Medulla oblongata (tissue), 1 donor: ENCODE data around the gene CFAP68.

Experiments used
- DNase-seq: peaks from one replicate; pipeline ENCODE4 v3.0.0-alpha.2; 2015; ENCODE audit errors: extremely low spot score

Gene CFAP68, protein sequence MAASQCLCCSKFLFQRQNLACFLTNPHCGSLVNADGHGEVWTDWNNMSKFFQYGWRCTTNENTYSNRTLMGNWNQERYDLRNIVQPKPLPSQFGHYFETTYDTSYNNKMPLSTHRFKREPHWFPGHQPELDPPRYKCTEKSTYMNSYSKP

DNA sequence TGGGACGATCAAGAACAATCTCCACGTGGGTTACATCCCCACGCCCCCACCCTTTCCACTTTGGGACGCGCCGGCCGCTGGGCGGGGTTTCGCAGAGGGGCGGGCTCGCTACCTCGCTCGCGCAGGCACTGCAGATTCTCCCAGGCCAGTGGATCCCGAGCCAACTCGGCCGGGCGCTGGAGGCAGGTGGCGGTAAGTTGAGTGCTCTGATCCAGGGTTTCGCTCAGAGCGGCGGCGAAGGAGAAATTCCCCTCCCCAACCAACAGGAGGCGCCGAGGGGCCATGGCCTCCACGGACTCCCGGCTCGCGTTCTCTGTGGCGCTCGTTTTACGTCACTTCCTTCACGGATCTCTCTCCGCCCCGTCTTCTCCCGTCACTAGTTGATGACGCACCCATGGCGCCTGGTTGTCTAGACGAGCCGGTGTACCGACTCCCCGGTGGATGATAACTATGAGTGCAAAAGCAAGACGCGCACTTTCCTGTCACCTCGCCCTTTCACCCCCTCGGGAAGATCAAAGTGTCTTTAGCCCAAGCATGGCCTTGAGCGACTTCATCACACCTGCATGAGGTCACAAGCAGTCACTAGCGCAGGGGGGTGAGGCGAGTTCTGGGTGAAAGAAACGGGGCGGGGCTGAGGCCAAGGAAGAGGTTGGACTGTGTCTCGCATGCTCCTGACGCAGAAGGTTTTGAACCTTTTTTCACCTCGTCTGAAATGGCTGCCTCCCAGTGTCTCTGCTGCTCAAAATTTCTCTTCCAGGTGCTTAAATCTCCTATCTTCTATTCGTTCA is at the start of gene CFAP68, which contains the start of gene FDXACB1:
CFAP68 (plus strand) TSS at position 693 of the 788 bp plus-strand sequence; CDS start at position 713, 20 bp downstream.
FDXACB1 (minus strand) TSS at position 317 of the 788 bp plus-strand sequence; CDS start at position 284, 33 bp downstream.
- peak; percentile 99 for DNase-seq

DNA sequence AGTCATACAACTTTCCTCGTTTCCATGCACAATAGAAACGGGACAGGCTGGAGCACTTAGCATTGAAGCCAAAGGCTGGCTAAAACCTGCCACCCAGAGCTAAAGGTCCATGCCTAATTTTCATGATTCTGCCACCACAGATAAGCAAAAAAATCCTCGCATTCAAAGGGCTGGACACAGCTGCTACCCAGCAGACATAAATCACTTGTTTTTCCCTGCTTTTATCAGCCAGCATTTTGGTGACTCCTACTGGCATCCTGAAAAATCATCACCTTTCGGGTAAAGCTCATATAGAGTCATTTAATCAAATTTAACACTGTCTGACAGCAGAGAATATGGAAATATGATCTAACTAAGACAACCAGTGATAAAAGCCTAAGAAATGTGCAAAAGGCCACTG is 45.8 kb upstream of the CFAP68 start:
- peak; percentile 21 for DNase-seq

DNA sequence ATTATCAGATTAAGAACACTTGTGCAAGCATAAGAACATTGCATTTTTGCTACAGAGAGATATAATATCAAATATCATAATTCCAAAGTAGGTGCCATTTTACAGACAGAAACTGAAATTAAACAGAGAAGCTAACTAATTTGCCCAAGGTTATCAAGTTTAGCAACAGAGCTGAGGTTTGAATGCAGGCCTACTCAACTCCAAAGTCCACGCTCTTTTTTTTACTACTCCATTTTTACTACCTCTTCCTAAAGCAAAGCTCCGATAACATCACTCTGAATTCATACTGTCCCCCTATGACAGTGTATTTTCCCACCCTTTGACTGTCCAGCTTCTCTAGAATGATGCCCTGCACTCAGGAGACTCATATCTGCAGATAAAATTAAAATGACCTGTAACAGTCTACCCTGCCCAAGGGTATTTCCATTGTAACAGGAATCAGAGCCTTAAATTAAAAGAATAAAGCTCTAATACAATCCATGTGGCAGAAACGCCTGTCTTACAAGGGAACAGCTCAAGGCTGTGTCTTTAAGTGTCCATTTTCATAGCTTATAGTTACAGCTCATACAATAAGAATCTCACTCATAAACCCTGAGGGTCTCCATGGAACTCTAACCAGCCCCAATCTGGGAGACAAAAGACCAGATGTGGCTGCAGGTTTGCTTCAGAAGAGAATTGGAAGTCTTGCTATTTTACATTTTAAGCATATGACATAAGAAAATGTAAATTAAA is 44.7 kb upstream of the CFAP68 start:
- DNase-seq, result no peak

DNA sequence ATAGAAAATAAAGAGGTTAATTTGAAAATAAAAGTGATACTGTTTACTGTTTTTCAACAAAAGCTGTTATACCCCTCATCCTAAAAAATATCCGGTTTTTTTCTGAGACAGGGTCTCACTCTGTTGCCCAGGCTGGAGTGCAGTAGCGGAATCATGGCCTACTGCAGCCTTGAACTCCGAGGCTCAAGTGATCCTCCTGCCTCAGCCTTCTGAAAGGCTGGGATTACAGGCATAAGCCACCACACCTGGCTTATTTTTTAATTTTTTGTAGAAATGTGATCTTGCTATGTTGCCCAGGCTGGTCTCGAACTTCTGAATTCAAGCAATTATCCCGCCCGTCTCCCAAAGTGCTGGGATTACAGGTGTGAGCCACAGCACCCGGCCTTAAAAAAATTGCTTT is 43.7 kb upstream of the CFAP68 start:
- DNase-seq, result no peak

DNA sequence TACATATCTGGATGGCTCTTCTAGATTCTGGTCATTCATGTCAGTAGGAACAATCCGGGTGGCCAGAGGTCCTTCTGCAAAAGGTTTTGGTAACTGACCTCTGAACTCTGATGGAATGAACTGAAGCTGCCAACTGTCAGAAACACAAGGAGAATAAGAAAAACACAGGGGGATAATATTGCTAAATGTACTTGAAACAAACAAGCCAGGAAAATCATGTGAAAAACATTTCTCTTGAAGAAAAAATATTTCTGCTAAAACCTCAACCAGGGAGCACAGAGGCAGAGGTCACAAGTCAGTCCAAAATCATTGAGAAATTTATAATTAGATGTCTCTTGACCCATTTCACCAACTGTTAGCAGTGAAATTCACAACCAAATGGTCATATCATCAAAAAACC is 43.2 kb upstream of the CFAP68 start:
- DNase-seq, result no peak

DNA sequence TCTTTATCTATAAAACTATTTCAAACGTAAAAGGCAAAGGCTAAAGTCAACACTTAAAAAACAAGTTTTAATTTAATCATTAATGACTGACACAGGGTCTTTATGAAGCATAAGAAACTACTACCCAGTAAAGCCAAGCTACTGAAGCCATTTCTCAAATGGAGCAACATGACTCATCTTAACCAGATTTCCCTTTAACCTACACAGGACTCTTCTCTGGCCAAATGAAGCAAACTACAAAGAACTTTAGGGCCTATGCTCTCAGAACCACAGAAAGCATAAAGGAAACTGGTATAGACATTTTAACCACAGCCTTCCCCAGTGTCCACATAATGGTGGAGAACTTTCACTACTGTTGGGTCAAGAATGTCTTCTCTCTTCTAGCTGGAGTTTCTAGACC is 42.6 kb upstream of the CFAP68 start:
- no peak for DNase-seq

DNA sequence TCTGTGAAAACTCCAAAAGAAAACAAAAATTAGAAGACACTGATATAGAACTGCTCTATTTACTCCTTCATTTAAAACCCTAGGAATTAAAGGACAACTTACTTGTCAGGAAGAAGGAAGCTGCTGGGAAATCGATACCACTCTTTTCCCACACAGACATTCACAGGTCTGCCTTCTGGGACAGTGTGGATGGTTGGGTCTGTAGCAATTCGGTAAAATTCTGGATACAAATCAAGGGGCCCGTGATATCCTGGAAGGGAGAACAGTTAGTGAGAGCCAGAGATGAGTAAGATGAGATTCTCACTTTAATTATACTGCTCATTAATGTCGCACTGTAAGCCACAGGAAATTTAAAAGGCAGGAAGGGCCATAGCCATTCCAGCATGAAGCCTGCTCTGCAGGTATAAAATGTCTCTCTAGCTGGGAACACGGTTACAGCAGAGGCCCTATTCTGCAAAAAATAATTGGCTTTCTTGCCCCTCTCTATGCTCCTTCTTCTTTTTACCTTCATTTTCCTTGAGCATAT is 41.9 kb upstream of the CFAP68 start:
- DNase-seq, result no peak

DNA sequence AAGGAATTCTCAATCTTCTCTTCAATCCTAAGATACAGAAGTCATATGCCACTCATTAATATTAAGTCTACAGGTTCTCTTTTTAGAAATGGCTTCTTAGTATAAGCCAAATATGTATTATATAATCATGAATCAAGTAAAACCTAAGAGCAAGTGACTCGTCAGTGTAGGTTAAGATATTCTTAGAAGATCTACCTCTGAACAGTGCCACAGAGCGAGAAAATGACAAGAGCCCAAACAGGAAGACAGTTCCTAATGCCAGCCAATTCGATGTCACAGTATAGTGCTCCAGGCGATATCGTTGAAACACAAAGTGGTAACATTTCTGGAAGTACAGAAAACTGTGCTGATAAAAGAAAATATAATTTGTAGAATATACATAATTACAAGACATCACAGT is 41.3 kb upstream of the CFAP68 start:
- no peak for DNase-seq

DNA sequence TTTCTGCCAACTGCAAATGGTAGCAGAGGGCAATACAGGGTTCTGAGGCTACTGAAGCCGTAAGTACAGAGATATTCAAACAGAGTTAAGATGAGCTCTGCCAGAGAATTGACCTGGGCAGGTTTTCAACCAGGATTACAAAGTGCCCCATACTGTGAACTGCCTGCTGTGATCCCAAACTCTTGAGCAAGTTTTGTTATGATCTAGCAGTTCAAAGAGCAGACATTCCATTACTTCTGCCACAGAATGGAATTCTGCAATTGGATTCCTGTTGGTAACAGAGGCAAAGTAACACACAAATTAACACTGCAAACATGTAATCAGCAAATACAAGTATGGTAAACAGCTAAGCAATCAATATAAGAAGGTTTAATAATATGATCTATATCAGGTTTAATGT is 39.2 kb upstream of the CFAP68 start:
- DNase-seq, result no peak

DNA sequence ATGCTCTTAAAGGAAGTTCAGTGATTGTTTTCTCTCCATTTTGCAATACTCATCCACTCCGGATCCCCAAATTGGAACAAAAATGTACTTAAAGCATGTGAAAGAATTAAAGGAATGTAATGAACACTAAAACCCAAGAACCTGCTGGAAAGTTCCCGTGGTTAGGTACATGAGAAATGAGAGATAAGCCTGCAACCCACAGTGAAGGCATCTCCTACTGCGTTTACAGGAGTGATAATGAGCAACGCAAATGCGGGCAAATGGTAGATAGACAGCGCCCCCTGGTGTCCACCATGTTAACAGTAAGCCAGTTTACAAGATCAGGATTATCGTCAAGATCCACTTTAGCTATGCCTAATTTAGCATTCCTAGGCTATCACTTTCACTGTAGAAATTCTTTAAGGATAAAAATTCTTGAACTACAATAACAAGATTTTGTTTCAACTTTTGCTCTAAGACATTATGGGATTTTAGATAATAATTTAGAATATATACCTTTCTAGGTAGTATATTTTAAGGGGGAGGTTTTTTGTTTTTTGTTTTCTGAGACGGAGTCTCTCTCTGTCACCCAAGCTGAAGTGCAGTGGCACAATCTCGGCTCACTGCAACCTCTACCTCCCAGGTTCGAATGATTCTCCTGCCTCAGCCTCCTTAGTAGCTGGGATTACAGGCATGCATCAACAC is 37.8 kb upstream of the CFAP68 start:
- DNase-seq, result peak; percentile 93

DNA sequence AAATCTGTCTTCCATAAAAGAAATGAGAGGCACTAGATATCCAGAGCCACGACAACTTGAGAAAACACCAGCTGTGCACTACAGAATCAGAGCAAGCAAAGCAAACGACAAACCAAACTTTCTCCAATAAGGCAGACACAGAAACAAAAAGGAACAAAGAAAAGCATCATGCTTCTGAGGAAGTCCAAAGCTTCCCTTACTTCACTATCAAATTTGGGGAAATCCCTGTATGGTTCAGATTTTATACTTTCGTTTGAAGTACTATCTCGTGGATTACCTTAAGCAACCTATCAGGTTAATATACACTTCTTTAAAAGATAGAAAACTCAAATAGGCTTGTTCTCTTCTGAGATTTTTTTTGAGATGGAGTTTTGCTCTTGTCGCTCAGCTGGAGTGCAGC is 35.7 kb upstream of the CFAP68 start:
- no peak for DNase-seq

DNA sequence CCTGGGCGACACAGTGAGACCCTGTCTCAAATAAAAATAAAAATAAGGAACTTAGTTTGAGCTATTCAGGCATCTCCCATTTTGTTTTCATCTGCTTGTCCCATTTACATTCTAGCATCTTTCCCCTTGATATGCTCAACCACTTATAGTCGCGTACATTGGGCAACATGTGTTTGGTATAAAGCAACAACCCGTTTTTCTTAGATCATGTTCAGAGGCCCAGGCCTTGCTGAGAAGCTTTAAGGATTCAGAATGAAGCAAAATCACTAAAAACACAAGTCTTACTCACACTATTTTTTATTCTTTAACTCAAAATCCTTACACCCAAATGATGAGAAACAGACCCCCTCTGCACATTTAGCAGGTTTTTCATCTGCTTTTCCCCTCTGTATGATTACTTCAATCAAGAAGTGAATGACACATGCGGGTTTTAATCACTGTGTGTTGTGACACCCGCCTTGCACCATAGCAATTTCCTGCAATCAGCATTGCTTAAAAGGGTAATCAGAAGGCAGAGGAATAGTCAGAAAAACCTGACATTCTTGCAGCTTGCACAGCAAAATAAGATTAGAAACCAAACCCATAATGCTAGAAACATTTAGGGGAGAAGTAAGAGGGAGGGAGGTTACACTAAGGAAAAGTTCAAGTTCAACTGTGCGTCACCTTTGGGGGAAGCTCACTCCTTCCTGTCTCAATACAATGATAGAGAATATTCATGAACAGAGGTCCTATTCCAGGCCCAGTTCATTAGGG is 33.9 kb upstream of the CFAP68 start:
- DNase-seq, result no peak

DNA sequence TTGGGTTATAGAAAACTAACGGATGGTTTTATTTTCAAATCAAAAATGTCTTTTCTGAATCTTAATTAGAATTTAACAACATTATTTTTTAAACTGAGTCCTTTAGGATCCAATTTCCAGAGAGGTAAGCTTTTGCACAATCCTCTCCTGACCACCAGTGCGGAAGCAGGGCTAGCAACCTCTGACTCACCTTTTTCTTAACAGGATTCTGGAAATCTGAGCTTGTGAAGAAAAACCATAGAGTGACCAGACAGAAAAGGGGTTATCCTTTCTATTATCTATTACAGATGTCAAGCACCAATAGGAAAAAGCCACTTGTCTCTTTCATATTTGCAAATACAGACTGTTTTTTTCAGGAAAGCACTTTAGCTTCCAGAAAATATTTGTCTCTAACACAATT is 33.3 kb upstream of the CFAP68 start:
- DNase-seq, result no peak

DNA sequence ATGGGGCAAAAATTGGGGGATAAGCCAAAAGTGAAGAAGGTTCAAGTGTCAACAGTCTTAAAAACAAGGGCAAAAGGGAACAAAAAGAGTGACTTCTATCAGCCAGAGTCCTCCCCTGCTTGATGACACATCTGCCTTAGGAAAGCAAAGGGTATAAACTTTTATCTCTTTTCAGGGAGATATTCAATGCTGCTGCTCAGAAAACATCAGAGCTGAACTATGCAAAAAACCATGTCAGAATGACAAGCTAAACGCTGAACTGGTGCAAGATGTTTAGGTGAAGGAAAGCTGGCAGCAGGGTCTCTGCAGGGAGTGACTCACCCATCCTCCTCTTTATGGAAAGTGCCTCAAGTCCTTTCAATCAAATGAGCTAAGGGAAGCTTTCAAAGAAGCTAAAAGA is 32.7 kb upstream of the CFAP68 start:
- no peak for DNase-seq

DNA sequence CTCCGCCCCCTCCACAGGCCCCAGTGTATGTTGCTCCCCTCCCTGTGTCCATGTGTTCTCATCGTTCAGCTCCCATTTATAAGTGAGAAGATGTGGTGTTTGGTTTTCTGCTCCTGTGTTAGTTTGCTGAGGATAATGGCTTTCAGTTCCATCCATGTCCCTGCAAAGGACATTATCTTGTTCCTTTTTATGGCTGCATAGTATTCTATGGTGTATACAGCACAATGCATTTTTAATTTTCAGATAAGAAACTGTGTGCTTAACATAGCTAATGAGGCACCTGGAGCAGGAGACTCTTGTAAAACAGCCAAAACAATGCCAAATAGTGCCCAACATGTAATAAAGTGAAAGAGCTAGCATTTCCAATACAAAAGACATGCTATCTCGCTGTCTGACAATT is 29.7 kb upstream of the CFAP68 start:
- DNase-seq, result no peak

DNA sequence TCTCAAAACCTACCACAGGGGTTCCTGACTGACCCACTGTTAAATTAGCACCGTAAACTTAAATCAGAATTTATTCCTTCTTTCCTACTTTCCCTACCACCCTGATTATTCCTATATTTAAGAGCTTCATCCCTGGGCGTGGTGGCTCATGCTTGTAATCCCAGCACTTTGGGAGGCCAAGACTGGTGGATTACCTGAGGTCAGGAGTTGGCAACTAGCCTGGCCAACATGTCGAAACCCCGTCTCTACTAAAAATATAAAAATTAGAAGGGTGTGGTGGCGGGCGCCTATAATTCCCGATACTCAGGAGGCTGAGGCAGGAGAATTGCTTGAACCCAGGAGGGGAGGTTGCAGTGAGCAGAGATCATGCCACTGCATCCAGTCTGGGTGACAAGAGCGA is 28.3 kb upstream of the CFAP68 start:
- no peak for DNase-seq

DNA sequence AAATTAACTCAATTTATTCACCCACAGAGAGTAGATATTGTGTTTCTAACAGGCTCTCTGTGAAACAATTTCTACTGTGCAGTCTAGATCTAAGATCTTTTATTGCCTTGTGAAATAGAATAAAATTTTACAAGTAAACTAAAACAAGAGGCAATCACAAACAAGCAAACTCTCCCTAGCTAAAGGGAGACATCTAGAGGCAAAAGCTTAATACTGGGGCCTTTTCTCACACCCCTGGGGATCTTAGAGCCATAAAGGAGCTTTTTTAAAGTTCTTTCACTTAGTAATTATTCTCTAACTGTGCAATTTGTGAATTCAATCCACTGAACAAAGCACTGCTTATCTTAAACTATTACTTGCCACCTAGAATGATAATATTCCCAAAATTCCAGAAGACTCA is 27.7 kb upstream of the CFAP68 start:
- DNase-seq, result no peak

DNA sequence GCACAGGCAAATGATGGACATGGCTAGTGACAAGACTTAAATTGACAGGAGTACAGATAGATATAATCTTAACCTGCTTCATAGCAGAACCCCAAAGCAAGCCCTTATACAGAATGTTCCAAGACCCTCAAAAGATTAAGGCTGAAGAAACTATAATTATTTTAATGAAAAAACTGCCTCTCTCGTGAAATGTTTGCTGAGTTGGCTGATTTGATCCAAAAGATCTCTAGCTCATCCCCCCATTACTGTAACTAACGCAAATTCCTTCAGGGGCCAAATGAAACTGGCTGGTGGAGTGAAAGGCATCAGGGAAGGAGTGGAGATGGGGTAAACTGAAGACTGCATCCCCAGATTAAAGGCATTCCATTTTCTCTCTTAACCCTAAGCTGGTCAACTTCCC is 27.2 kb upstream of the CFAP68 start:
- no peak for DNase-seq

DNA sequence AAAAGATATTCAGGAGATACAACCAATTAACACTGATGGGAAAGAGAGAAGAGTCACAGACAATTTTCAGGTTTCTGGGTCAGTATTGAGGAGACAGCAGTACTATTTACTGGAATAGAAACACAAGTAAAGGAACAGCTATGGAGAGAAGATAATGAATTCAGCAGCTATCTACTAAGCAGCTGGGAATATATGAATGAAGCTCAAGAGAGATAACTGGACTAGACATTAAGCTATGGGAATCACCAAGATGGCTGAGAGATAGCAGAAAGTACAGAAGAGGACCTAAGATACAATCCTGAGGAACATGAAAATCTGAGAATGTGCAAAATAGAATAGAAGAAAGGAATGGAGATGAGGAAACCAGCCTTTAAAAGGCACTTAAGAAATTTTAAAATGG is 23.8 kb upstream of the CFAP68 start:
- DNase-seq, result no peak

DNA sequence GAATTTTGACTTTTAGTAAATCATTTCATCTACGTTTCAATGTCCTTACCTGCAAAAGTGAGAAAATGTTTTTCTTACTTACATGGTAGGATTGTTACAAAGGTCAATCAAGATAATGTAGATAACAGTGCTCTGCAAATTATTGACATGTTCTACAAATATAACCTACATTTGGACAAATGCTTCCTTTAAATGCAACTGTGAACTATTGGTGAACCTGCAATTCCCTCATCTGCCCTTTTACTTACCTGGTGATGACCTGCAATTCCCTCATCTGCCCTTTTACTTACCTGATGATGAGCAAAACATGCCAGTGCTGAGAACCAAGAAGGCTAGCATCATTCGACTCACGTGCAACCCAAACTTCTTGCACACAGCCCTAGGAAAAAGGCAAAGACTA is 19.1 kb upstream of the CFAP68 start:
- no peak for DNase-seq

DNA sequence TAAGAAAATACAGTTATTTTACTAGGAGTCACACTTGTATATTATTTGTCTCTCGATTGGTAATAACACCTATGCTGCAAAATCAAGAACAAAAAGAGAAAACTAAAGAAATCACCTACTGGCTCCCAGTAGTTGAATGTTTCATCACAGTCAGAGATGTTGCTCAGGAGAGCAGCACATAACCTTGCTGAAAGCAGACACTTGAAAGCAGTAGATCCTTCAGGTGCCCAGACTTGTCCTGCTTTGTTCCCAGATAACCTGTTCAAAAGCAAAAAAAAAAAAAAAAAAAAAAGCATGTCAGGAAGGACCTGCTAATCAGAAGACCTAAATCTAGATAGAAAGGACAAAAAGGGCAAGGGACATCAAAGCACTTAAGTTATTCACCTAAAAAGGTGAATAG is 9.2 kb upstream of the CFAP68 start:
- no peak for DNase-seq
